Epithelial cell of prostate (primary cell): ENCODE data around the gene CINP.
"Not testable (repeated sequence)": the region's sequence is repeated elsewhere in the genome, so short reads cannot be mapped to it uniquely, and the experiment has no call there.

Experiments used
- DNase-seq: peaks from one replicate; pipeline ENCODE4 v3.0.0-alpha.2; 2011; ENCODE audit warnings: low read depth, low spot score
- H3K27ac ChIP-seq: fragments of 450-650 bp; 2 replicates; pipeline ENCODE4 v1.5.1; 2017; ENCODE audit warnings: mild to moderate bottlenecking

Gene CINP

DNA sequence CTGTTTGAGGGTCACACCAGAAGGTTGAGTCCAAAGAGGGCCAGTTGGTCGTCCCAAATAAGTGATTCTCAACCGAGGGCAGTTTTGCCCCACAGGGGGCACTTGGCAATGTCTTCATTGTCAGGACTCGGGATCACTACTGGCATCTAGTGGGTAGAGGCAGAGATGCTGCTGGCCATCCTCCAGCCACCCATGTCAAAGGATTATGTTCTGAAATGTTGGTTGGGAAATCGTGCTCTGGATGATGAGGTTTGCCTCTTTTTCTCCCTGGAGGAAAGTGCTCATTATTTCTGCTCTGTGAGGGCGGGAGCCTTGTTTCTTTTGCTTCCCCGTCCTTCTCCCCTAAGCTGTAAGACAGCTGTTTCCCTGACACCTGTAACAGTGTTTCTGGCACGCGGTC lies 39.6 kb downstream of the CINP start:
- H3K27ac ChIP-seq: no peak overlapping the region
- no peak for DNase-seq

GRCh38 chr14:102321456-102322422 lies 41.0 kb downstream of the CINP start:
- H3K27ac ChIP-seq: no peak overlapping the region
- DNase-seq: no peak

DNA sequence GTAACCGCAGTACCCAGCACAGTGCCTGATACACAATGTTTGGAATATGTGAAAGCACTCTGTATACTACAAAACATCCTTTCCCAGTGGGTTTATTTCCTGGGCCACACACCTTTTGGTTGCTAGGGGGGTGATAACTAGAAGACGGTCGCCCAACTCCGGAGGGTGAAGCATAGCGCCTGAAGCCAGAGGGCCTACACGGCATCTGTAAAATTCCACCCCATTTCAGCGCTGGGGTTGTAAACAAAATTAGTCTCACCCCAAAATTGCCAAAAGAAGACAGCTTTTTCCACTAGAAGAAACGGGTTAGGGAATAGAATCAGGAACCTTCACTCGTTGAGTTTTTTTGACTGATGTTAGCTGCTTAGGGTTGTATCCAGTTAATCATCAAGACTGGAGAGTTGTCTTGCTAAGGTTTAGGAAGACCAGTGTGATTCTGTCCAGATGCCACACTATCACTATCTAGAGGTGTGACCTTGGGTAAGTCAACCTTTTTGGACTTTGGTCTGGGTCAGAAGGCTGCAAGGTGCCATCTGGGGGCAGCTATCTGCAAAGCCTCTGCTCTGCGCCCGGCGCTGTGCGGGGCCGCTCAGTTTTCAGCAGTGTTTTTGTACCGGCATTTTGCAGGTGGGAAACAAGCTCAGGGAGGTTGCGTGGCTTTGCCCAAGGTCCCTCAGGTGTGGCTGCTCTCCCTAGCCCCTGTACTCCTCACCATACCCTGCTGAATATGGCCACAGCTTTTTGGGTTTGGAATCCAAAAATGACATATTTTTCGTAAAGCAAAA lies 41.8 kb downstream of the CINP start:
- DNase-seq: no peak
- H3K27ac ChIP-seq: no peak overlapping the region

DNA sequence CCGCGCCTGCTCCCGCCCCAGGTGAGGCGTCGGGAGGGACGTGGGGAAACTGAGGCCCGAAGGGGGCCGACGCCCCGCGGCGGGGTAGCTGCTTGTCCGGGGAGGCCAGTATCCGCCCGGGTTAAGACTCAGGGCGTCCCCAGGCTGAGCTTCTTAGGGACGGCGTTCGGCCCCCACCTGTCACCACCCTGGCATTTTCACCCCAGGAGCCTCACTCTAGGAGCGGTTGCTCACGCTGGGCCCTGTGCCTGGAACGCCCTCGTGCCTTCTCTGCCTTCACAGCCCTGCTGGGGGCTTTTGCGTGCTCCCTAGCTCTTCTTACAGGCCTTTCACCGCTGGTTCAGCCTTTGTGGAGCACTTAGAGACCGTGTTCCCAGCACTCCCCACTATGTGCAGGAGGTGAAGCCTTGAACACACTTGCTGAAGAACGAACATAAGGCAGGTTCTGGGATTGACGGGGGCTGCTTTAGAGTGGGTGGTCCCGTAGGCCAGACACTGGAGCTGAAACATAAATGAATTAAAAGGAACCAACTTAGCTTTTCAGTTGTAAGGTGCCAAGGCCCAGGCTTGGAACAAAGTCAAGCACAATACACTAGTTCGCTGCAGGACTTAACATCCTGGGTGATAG lies 42.5 kb downstream of the CINP start:
- peak overlapping the region; percentile 59 for H3K27ac ChIP-seq
- no peak for DNase-seq

- DNase-seq: no peak
- H3K27ac ChIP-seq: peak within 1 kb of the TSS; percentile 59
These were observed 43.2 kb downstream of the CINP start, which contains the start of gene ZNF839 for GRCh38 chr14:102319351-102320032. ZNF839 (plus strand) TSS chr14:102319746; CDS start chr14:102319766, 20 bp downstream.

DNA sequence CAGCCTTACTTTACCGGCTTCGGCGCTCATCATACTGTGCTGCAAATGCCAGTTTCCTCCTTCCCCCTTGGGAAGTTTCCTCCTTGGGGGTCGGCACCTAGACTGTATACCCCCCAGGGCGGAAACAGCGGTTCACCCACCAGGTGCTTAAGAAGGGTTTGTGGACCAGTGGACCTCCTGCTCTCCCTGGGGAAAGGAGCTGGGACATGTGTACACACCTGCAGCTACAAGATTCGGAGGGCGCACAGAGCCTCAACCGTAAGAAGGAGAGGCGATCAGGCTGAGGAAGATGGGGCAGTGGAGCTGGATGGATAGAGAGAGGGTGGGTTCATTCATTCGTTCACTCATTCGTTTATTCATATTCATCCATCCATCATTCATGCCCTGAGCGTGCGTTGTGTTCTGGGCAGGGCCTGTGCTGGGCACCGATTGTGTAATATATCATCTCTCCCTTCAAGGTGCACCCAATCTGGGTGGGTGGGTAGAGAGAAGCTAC lies 43.9 kb downstream of the CINP start:
- H3K27ac ChIP-seq: peak overlapping the region; percentile 59
- no peak for DNase-seq

DNA sequence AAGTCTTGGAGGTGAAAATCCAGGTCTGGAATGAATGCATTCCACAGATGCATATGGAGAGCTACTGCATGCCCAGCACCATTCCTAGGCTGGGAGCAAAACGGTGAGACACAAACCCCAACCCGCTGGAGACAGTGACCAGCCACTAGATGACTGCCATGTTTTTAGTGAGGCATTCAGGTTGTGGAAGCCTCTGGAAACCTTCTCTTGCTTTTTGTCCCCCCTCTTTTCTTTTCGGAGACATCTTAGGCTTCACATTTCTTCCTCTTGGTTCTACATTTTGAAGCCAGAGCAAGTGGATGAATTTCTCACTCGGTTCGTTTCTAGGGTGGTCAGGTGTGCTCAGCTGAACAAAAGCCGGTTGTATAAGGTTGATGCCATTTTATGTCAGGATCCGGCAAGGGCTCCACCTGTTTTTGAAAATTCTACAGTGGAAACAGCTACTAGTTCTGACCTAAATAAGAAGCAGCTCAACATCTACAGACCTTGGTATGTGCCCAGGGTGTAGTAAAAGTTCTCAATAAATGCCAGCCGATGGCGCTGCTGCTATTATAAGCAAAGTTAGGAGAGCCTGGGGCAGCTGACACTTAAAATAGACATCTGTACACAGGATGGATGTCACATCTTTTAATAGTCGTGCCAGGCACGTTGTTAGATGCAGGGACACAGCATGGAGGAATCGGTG lies 45.0 kb downstream of the CINP start:
- H3K27ac ChIP-seq: peak overlapping the region; percentile 51
- DNase-seq: no peak

GRCh38 chr14:102316743-102317563 lies 45.7 kb downstream of the CINP start:
- no peak for DNase-seq
- peak overlapping the region; percentile 51 for H3K27ac ChIP-seq

GRCh38 chr14:102316338-102316742 lies 46.4 kb downstream of the CINP start:
- DNase-seq: no peak
- H3K27ac ChIP-seq: no peak overlapping the region

DNA sequence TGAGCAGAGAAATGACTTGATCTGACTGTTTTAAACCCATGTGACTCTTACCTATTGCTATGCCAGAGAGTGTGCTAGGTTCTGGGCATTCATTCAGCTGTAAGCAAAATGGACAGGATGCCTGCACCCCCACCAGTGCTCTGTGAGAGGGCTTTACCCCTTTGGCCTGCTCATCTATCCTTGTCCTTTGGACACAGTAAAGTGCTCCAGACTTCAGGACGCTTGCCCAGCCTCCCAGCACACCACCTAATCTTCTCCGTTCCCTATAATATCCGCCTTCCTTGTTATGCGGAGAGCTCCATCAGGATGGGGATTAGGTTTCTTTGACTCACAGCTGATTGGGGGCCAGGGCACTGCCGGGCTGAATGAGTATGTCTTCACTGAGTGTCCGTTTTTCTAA lies 47.6 kb downstream of the CINP start:
- no peak overlapping the region for H3K27ac ChIP-seq
- DNase-seq: no peak

- no peak overlapping the region for H3K27ac ChIP-seq
- DNase-seq: no peak
These were observed 48.3 kb downstream of the CINP start for GRCh38 chr14:102314242-102315011.

DNA sequence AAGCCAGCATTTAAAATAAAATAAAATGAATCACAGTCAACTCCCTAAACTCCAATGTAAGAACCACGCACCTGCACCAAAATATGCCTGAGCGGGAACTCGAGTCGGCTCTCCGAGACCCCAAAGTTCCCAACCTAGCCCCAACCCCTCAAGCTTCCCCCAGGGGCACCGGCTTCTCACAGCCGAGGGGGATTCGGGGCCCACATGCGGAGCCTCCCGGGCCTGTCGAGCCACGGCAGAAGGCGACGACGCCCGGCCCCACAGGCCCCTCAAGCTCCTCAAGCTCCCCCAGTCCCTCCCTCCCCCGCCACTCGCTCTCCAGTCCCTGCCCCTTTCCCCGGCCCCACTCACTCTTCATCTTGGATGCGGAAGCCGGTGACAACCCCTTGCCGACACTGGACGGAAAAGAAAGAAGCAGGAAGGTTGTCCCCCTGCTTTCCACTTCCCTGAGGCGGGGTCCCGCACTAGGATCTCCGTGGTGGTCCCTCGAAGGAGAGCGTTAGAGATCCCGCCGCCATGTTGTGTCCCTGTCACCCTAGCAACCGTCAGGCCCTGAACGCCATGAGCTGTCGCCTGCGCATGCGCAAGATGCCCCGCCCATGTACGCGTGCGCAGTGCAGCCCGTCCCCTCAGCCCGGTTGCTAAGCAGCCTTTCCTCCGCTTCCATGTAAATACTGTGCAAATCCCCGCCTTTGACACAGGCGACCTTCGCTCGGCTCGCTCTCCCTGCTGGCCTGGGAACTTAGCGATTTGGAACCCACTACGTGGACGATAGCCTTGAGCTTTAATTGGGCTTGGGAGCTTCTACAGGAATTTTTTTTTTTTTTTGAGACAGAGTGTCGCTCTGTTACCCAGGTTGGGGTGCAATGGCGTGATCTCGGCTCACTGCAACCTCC lies 57.8 kb downstream of the CINP start, which contains the start of gene MOK:
MOK (minus strand) TSS at position 554 of the 896 bp plus-strand sequence; CDS start at position 358, 196 bp downstream.
- no peak within 1 kb of the TSS for H3K27ac ChIP-seq
- DNase-seq: no peak

GRCh38 chr14:102303664-102304063 lies 59.0 kb downstream of the CINP start:
- no peak overlapping the region for H3K27ac ChIP-seq
- DNase-seq: no peak

DNA sequence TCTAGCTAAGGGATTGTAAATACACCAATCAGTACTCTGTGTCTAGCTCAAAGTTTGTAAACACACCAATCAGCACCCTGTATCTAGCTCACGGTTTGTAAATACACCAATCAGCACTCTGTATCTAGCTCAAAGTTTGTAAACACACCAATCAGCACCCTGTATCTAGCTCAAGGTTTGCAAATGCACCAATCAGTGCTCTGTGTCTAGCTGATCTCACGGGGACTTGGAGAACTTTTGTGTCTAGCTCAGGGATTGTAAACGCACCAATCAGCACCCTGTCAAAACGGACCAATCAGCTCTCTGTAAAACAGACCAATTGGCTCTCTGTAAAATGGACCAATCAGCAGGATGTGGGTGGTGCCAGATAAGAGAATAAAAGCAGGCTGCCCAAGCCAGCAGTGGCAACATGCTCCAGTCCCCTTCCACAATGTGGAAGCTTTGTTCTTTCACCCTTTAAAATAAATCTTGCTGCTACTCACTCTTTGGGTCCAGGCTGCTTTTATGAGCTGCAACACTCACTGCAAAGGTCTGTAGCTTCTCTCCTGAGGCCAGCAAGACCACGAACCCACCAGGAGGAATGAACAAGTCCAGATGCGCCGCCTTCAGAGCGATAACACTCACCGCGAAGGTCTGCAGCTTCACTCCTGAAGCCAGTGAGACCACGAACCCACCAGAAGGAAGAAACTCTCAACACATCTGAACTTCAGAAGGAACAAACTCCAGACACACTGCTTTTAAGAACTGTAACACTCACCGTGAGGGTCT lies 64.2 kb downstream of the CINP start:
- DNase-seq, H3K27ac ChIP-seq: not testable (repeated sequence)
